Stimulated activated CD4-positive, alpha-beta T cell treated with anti-CD3 and anti-CD28 coated beads, TNF-alpha, amount 100 ng/mL, for 4 hours (primary cell): ENCODE data around the gene TACC2.

Experiments used
- DNase-seq, 3 experiments: peaks; one replicate each; pipeline ENCODE4 v3.0.0-alpha.2; 2020; ENCODE audit warnings: low read depth in 3 of 3

The TACC2 gene

DNA sequence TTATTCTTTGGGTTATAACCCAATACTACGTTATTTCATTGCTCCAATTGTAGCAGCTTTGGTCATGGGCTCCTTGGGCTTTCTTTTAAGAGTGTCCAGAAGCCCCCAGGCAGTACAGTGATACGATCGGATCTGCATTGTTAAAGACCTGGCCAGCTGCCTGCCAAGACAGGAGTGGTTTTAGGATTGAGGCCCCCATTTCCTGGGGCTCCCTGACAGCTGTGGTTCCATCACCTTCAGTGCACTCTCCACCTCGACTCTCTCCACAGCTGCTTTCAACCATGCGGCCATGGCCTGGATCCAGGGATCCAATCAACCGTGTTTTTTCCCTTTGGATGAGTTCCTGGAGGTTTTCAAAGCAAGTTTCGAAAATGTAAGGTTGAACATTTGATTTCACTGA, 158.7 kb downstream of the TACC2 start:
- no peak for DNase-seq

DNA sequence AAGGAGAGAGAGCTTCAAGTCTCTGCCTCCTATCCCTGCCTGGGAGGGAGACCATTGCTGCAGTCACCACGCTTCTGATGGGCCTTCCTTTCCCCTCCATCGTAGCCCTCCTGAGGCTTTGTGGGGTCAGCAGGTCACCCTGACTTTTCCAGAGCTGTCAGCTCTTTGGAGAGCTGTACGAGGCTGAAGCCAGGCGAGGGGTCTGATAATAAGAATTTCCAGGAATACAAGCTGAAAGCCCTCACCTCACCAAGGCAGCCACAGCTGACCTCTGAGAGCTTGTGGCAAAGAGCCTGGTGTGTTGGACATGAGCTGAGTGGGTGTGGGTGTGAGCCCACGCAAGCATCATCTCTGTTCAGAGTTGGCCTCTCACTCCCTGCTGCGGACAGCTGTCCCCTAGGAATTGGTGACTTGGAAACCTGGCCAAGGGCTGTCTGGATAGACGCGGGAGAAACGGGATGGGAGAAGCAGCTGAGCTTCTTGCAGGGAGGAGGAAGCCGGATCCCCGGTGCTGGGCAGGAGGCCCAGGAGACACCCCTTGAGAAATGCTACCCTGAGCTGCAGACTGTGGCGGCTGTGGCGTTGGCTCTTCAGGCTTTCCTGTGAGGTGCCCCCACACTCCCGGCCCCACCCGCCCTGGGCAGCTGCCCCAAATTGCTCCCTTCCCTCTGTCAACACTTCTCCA, 160.1 kb downstream of the TACC2 start:
- DNase-seq: no peak

DNA sequence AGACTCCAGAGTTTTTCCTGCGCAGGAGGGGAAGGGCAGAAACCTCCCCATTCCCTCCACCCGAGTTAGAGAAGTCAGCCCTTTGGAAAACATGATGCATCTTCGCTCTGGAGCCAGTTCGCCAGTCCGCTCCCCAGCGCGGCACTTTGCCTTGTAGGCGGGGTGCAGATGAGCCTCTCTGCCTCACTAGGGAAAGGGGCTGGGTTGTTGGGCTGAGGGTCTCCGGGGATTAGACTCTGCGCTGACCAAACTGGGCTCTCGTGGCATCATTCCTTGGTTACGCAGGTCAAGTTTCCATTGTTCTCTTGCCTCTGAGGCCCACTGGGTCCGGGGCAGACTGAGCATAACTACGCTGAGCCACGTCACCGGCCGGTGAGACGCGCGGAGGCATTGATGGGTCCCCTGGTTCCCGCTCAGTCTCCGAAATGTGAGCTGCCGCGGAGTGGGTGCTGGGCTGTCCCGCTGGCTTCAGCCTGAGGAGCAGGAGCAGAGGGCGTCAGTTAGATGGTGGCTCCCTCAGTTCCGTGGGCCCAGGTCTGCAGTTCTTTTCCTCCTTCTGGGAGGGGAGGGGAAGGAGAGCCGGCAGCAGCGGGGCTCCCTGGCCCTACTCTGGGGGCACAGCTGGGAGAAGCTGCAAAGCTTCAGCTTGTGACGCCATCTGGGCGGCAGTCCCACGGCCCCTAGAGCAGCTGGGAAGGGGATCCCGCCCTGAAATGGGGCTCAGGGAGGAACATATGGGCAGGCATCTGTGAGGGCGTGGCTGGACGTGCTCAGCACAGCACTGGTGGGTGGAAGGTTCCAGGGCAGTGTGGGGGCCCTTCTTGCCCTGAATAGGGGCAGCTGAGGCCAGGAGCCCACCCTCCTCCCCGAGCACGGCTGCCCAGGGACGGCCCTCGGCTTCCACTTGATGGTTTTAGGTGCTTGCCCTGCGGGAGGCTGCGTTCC, 160.9 kb downstream of the TACC2 start:
- DNase-seq: no peak

DNA sequence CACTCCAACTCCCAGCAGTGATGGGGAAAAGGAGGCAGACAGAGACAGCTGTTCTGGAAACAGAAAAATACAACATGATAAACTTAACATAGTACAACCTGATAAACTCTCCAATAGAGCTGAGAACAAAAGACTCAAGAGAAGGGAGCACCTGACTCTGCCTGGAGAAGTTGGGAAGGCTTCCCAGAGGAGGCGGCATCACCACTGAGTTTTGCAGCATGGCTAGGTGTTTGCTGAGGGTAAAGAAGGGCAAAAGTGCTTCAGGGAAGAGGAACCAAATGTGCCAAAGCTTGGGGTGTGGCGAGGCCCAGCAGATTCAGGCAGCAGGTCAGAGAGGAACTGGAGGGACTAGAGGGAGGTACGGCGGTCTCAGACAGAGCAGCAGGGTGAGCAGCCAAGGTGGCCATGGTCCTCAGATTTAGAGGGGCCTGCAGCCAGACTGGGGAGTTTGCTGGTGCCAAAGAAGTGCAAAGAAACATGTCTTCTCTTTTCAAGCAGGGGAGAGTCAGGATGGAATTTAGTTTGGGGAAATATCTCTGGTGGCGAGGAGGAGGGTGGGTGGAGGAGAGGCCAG, 162.2 kb downstream of the TACC2 start:
- DNase-seq: no peak

DNA sequence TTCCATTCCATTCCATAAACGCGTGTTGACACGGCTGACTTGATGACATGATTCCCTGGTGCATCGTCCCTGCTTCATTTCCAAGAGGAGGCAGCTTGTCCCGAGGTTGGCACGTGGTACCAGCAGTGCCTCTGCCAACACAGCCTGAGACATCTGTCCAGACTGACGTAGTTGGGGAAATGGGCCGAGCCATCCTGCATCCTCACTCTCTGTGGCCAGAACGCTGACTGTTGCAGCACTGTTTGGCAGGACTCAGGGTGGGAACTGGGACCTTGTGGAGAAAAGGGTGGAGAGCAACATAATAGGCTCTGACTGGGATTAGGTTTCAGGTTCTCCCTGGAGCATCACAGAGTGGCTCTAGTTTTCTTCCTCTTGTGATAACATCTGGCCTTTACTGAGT, 163.6 kb downstream of the TACC2 start:
- DNase-seq: no peak

DNA sequence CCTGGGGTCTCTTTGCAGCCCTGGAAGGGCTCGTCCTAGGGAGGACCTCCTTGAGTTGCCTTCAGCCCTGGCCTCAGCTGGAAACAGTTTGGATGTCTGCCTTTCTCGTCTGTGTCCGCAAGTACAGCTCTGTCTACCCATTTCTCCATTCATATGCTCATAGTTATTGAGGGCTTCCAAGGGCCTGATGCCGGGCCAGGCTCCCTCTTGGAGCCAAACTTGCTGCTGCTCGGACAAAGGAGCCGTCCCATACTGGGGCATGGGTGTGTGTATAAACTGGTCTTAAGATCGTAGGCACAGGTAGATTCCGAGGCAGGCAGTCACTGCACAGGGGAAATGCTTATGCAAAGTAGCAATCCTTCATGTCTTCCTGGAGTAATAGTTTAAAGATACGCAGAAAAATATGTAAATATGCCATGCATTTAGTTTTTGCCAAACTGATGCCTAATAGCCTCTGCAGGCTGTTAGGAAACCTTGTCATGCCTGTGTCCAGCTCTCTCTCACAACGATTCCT, 165.1 kb downstream of the TACC2 start:
- DNase-seq: no peak

DNA sequence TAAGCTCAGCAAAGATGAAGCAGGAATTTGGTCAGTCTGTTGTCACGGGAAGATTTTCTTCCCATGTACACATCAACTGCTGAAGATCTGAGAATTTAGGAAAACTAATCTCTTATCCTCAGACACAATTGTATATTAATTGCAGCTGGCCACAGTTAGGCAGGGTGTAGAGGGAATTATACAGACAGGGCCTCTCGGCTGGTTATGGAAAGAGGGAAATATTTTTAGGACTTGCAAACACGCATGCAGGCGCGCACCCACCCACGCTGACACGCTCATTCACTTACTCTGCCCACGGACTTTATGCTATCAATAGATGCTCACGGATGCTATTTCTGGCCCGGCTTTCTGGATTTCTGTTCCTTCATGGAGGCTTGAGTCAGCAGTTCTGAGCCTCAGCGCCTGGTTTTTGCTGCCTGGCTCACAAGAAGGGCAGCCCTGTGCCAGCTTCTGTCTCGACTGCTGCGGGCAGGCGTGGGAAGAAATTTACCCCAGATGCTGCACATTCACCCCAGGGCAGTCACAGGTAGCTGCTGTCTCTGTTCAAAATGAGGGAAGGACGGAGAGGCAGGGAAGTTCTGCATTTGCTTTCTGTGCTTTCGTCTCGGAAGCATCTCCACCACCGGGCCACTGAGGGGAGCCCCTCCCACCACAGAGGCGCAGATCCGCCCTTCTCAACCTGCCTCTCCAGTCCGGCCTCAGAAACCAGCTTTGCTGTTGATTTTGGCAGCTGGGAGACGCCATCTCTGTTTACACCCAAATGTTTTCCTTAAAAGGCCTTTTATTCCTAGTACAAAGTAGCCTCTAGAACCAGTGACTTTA, 165.8 kb downstream of the TACC2 start:
- no peak for DNase-seq

DNA sequence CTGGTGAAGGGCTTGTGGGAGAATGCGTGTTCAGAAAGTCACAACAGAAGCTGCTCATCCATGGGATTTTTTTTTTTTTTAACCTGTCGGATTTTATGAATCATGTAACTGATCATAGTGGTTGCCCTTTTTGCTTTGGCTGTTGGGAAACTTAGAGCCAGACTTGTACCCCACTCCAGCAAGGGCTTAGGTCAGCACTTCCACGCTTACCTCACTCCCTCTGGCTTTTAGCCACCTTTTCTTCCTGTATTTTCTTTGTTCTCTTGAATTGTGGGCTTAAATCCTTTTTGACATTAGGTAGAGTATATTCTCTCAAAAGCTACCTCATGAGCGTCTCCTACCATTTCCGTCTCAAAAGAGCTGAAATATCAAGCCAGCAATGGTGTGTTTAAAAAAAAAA, 168.5 kb downstream of the TACC2 start:
- no peak for DNase-seq

DNA sequence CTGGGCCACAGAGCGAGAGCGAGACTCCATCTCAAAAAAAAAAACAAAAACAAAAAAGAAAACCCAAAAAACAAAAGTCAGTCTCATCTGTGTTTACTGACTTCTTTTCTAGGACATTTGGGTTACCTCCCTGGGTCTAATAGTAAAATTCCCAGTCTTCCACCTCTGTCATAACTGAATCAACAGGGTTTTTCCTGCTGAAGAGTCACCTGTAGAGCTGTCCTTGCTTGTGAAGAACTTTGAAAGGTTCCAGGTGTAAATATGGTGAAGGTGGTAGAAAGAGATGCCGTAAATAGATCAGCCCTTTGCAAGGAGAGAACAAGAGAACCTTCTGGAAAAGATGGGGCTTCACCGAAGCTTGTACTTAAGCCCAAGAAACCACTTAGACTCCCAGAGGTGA, 169.4 kb downstream of the TACC2 start:
- DNase-seq: no peak

DNA sequence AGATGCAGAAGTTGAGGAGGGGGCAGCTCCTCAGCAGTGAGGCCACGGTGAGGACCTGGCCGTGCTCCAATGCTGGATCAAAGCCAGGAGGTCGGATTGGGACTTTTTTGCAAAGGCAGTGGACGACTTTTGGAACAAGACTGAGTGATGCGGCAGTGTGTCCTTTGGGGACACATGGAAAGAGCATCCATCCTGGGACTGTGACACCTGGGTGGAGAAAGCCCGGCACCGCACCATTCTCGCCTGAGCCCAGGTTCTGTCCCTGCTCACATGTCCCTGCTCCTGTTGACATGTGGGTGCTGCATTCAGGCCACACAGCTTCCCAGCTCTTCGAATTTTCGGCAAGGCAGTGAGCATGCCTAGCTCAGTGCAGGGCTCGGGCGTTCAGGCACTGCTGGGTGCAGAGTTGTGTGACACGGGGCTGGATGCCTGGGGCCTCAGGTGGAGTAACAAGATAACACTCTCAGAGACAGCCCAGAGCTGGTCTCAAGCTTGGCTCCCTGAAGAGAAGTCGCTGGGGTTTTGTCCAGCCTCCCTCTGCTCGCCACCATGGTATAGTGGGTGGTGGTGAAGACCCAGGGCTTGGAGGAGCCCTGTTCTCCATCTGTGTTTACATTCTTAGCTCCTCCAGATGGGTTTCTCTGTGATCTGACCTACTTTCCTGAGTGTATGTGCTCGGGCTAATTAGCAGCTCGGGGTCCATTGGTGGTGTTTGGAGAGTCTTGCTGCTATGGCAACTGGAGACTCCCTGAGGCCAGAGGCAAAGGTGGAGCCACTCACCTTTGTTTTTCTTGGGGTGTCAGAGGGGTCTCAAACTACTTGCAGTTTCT, 170.4 kb downstream of the TACC2 start:
- DNase-seq: no peak

DNA sequence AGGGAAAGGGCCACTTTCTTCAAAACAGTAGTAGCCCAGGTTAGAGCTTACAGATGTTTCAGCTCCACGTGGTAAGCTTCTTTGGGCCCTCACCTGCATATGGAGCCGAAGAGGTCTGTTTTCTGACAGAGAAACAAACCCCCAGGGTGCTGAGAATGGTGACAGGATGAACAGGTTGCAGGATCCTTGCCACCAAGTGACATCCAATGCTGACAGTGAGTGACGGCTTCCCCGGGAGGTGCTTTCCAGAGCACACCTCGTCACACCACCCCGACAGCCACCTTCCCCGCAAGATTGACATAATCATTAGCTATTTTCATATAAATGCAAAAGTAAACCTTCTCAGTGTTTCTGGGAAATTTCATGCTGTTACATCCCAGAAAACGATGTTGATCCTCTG, 172.8 kb downstream of the TACC2 start:
- no peak for DNase-seq

DNA sequence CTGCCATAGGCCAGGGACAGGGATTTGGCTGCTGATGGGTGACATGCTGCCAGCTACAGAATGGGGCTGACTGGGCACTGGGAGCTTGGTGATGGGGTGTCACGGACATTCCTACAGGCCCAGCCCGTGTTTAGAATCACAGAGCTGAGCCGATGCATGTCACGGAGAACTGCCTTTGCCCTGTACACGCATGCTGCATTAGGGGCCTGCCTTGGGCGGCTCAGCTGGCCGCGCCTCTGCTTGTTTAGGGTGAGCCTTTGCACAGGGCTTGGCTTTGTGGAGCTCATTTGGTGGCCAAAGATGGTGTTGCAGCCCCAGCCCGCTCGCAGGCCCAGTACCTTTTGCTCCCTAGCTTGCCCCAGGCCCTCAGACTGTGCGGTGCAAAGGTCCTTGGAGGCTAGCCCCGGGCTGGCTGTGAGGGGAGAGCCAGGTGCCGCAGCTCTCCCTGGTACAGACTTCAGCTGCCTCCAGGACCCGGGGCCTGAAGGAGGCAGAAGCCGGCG, 173.8 kb downstream of the TACC2 start:
- DNase-seq: no peak

DNA sequence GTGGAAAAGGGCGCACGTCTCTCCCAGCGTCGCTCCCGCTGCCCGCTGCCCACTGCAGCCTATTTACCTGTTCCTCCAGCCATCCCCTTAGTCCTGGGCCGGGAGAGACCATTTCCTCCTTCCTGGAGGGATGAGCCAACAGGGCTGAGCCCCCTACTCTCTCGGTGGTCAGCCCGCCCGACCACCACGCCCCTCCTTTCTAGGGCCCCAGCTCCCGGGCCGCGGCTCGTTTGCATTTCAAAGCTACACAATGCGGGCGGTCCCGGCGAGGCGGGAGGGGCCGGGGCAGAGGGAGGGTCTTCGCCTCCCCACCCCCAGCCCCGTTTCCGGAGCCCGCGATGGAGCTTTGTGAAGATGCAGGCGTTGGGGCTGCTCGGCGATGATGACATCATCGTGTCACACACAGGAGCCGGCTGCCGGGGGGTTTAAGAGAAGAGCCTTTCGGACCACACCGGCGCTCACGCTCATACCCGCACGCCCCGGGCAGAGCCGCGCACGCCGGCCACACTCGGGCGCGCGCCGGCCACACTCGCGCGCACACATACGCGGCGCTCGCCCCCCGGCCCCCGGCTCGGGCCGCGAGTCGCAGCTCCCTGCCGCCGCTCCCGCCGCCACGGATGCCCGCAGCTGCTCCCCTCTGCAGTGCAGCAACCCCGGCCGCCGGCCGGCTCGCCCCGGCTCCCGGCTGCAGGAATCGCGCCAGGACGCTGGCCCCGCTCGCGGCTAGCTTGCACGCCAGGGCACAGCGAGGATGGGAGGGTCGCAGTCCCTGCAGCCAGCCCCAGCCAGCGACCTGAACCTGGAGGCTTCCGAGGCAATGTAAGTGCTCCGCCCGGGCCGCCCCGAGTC, 174.4 kb downstream of the TACC2 start:
- DNase-seq: no peak

DNA sequence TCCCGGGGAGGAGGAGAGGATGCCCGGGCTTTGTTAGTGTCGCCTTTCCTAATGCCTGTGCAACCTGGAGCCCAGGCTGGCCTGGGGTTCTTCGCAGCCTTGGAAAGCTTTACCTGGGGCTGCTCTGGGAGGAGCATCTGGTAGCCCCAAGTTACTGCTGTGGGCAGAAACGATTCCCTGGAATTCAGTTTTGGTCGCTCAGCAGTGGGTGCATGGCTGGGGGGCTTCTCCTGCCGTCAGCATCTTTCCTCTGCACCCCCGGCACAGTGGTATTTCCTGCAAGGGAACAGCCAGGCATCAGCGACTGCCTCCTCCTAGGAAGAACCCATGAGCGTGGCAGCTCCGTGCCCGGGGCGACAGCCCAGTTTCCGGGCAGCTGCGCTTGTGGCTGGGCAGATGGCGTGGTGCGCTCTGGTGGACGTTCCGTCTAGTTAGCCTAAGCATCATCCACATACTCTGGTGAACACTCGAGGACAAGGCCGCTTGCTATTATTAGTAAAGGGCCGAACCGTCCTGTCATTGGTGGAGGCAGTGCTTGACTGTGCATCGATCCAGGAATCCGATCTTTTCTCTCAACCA, 175.1 kb downstream of the TACC2 start:
- no peak for DNase-seq

DNA sequence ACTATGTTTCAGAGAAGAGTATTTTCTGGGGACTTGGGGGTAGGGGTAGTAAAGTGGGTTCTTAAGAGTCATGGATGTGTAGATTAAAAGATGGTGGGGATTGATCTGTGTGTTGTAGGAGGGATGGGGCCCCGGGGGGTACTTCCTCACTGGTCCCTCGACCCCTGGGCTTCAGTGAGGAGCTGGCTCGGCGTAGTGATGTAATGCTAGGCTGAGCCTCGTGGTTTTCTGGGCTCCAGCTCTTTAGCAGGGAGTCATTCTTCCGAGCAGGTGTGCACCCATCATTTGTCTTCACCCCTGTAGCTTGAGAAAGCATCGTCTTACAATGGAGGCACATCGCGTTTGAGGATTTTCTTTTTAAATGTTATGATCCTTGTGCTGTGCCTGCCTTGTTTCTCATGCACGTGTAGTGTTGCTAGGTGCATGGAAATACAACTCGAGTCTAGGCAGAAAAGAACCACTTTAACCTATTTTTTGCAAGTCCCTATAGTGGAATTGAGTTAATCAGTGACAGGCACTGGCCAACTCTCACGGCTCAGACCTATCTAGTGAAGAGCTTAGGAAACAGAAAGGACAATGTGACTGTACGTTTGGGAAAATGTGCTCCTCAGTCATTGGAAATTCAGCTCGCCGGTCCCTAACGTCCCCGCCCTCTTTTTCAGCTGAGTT, 176.0 kb downstream of the TACC2 start:
- DNase-seq: no peak

DNA sequence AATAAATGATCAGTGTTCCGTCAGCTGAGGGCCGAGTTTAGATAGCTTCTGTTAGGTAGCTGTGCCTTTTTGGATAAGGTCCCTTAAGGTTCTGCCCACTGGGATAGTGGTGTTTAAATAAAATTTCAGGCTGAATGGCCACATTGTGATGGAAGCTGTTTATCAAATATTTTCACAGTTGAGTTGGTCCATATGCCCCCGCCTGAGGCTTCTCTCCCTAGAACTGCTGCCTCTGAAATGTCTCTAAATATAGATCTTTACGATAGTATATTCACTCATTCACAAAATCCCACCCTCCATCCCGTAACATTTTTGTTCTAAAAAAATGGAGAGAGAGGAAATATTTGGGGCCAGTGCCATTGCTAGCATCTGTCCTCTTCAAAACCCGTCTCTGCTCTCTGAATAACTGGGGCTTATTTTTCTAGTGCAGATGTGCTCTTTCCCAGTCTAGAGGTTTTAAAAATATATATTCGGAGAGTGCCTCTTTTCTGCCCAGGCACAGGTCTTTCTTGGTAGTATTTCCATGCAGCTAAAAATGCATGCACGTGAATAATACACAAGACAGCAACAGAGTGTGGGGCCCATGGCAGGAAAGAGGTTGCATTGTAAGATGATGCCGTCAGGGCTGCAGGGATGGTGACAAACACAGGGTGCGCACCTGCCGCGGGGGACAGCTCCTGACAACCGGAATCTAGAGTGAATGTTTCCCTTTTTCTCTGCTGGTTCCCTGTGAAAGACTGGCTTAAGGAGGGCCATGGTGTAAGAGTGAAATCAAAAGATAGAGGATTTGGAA, 176.7 kb downstream of the TACC2 start:
- DNase-seq: no peak

DNA sequence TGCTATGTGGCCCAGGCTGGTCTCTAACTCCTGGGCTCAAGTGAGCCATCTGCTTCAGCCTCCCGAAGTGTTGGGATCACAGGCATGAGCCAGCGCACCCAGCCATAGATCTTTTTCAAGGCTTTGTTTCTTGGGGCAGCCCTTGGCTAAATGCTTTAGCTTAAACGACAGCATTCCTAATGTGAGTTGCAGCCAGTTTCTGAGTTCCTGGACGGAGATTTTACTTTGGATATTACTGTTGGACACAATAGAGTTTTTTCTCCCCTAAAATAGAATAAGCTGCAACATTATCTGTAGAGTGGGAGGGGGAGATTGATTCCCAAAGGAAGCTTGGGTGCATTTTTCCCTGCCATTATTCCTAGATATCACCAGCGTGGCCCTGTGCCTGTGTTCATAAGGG, 179.1 kb downstream of the TACC2 start:
- DNase-seq: no peak
